DOHH2 (cell line): Measurements from ENCODE around the gene DPT.

Experiments used
- H3F3A ChIP-seq: fragments of 200-600 bp; sonication (generic), shearing (Covaris generic); 2 replicates; pipeline ENCODE4 v1.6.0; 2016; ENCODE audit warnings: antibody characterized with exemption, mild to moderate bottlenecking; ENCODE audit not compliant: control insufficient read depth, insufficient read depth
- H3K27ac ChIP-seq: fragments of 200-600 bp; sonication (generic); 2 replicates; pipeline ENCODE4 v1.5.1; 2014; ENCODE audit warnings: low read depth, mild to moderate bottlenecking, low read length, moderate library complexity
- H3K27me3 ChIP-seq: fragments of 200-600 bp; sonication (generic); 2 replicates; pipeline ENCODE4 v1.6.1; 2014; ENCODE audit warnings: mild to moderate bottlenecking, low read length, mixed read lengths; ENCODE audit not compliant: control insufficient read depth
- H3K36me3 ChIP-seq: fragments of 200-600 bp; sonication (generic); 2 replicates; pipeline ENCODE4 v1.6.1; 2014; ENCODE audit warnings: mild to moderate bottlenecking, low read length, moderate library complexity, mixed read lengths; ENCODE audit not compliant: control insufficient read depth
- H3K4me1 ChIP-seq: fragments of 200-600 bp; sonication (generic); 2 replicates; pipeline ENCODE4 v1.6.1; 2014; ENCODE audit warnings: mild to moderate bottlenecking, low read length, mixed read lengths; ENCODE audit not compliant: control insufficient read depth
- H3K4me2 ChIP-seq: fragments of 200-600 bp; sonication (generic); 2 replicates; pipeline ENCODE4 v1.6.0; 2014; ENCODE audit warnings: mild to moderate bottlenecking, low read length, moderate library complexity
- H3K4me3 ChIP-seq: fragments of 200-600 bp; sonication (generic); 2 replicates; pipeline ENCODE4 v1.5.1; 2014; ENCODE audit warnings: mild to moderate bottlenecking, low read length, mixed read lengths
- H3K79me2 ChIP-seq: fragments of 200-600 bp; sonication (generic); 2 replicates; pipeline ENCODE4 v1.6.1; 2014; ENCODE audit warnings: mild to moderate bottlenecking, low read length, mixed read lengths; ENCODE audit not compliant: control insufficient read depth
- H3K9me2 ChIP-seq: fragments of 200-600 bp; sonication (generic); replicated peaks from 2 replicates; pipeline ENCODE4 v1.6.1; 2014; ENCODE audit warnings: mild to moderate bottlenecking, low read length, mixed read lengths; ENCODE audit not compliant: control insufficient read depth
- H3K9me3 ChIP-seq: fragments of 200-600 bp; sonication (generic); 2 replicates; pipeline ENCODE4 v1.6.1; 2014; ENCODE audit warnings: antibody characterized with exemption, low read length, mixed read lengths; ENCODE audit not compliant: control insufficient read depth, insufficient read depth
- H4K20me1 ChIP-seq: fragments of 200-600 bp; sonication (generic); 2 replicates; pipeline ENCODE4 v1.6.0; 2014; ENCODE audit warnings: low read depth, mild to moderate bottlenecking, antibody characterized with exemption, low read length, moderate library complexity; ENCODE audit not compliant: control insufficient read depth, insufficient read depth
- EZH2phosphoT487 ChIP-seq: fragments of 200-600 bp; sonication (generic); IDR thresholded peaks from 2 replicates; pipeline ENCODE4 v1.6.1; 2017; ENCODE audit warnings: borderline replicate concordance, mild to moderate bottlenecking, antibody characterized with exemption, low read length, moderate library complexity, mixed read lengths
- TF ChIP-seq, protein P1 (sequence below): fragments of 200-600 bp; sonication (generic); IDR thresholded peaks from one replicate; pipeline ENCODE4 v1.5.1; 2014; ENCODE audit warnings: antibody characterized with exemption, mild to moderate bottlenecking, low read depth, low read length; ENCODE audit not compliant: poor library complexity, severe bottlenecking

The DPT gene

DNA sequence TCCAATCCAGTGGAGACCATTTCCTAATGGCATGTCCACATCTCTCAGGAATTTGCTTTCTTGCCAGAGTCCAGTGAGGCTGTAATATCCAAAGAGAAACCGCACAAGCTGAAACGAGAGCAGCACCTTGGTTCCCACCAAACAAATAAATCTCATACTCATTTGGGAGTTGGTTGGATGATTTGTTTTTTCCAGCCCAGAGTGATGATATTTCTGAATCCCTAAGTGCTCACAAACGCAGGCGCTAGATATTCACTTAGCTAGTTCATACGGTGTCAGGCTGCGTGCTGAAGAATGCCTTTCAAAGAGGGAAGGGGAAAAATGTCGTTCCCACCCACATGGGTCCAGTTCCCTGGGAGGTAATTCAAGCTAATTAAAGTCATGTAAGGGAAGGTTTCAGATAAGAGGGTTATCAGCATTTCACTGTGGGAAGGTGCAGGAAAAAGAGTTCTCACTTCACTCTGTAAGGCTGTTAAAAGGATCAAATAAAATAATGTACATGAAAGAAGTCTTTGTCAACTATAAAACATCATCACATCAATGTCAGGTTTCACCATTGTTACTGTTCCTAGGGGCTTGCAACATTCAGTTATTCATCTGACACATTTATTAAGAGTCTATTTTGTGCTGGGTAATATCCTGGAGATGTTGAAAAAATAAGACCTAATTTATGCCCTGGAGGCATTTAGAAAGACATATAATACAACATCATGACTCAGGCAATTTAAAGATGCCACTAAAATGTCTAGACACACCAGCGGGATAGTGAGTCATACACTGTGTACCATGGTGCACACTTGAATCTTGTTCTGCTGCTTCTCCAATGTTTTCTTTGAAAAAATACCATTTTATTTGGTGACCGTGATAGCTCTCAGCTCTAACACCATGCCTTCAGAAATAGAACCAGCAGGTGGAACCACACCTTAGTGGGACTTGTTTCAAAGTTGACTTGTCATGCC lies 19.3 kb downstream of the DPT start:
- no peaks in the 10 kb centered on the region for H3K4me1 ChIP-seq
- H3K9me2 ChIP-seq: no peaks in the 10 kb centered on the region
- no peaks in the 10 kb centered on the region for H3K36me3 ChIP-seq
- H4K20me1 ChIP-seq: no peaks in the 10 kb centered on the region
- TF ChIP-seq, protein P1, sequence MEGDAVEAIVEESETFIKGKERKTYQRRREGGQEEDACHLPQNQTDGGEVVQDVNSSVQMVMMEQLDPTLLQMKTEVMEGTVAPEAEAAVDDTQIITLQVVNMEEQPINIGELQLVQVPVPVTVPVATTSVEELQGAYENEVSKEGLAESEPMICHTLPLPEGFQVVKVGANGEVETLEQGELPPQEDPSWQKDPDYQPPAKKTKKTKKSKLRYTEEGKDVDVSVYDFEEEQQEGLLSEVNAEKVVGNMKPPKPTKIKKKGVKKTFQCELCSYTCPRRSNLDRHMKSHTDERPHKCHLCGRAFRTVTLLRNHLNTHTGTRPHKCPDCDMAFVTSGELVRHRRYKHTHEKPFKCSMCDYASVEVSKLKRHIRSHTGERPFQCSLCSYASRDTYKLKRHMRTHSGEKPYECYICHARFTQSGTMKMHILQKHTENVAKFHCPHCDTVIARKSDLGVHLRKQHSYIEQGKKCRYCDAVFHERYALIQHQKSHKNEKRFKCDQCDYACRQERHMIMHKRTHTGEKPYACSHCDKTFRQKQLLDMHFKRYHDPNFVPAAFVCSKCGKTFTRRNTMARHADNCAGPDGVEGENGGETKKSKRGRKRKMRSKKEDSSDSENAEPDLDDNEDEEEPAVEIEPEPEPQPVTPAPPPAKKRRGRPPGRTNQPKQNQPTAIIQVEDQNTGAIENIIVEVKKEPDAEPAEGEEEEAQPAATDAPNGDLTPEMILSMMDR: no peak
- TF ChIP-seq EZH2phosphoT487: no peak
- no peaks in the 10 kb centered on the region for H3K79me2 ChIP-seq
- H3K9me3 ChIP-seq: no peaks in the 10 kb centered on the region
- no peak overlapping the region for H3K4me3 ChIP-seq
- H3K4me2 ChIP-seq: no peak overlapping the region
- no peaks in the 10 kb centered on the region for H3K27me3 ChIP-seq
- no peaks in the 10 kb centered on the region for H3F3A ChIP-seq
- H3K27ac ChIP-seq: no peak overlapping the region

DNA sequence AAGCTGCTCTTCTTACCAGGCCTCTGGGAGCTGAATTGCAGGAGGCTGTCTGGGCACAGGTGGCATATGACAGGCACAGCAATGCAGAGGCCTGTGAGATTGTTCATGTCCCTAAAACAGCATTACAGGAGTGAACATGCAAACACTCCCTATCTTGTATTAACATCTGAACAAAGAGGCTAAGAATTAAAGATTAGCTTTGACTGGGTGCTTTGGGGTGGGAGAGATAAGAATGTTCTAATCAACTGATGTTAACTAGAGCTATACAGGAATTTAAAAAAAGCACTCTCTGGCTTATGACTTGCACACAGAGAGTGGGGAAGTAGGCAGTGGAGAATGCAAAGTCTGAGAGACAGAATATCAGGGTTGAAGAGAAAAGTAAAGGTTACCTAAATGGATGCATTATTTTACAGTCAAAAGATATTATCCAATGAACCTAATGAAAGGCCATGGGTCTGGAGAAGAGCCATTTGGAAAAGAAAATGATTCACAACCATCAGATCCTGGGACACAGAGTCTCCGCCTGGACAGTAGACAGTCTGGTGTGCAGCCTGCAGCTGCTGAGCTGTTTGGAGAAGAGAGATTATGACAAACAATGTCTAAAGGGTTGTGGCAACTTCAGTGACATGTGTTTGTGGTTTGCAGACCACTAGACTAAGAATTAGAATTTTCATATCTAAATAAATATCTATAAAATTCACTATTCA lies 20.2 kb downstream of the DPT start:
- Histone ChIP-seq H3K9me3 (no peaks in the 10 kb centered on the region), H3K27me3 (no peaks in the 10 kb centered on the region), H4K20me1 (no peaks in the 10 kb centered on the region), H3K79me2 (no peaks in the 10 kb centered on the region), H3K4me3 (no peak overlapping the region), H3K4me2 (no peak overlapping the region), H3K4me1 (no peaks in the 10 kb centered on the region), H3K27ac (no peak overlapping the region), H3K36me3 (no peaks in the 10 kb centered on the region), H3F3A (no peaks in the 10 kb centered on the region), H3K9me2 (no peaks in the 10 kb centered on the region)
- TF ChIP-seq EZH2phosphoT487: no peak
- TF ChIP-seq, protein P1: no peak

DNA sequence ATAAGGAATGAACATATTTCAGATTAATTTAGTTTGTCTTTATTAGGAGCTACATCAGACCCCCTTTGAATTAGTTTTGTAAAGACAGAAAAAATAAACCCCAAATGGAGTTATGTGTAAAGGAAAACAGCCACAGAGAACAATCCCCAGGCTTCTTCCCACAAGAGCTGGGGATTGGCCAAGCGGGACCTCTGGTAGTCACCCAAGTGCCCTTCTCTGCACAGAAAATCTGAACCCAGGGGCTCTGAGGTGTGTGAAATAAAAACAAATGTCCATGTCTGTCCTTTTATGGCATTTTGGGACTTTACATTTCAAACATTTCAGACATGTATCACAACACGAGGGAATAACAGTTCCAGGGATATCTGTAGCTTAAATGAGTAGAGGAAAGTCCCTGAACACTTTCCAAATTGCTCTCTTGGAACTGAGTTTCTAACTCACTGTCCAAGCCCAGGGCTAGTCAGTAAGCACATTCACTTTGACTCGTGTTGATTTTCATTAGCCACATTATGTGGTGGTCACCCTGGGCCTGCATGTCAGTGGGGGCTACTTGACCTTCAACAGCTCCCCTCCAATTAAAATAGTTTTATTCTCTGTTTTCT lies 22.5 kb downstream of the DPT start:
- Histone ChIP-seq H3K27me3 (no peaks in the 10 kb centered on the region), H3K79me2 (no peaks in the 10 kb centered on the region), H3F3A (no peaks in the 10 kb centered on the region), H3K4me3 (no peak overlapping the region), H3K9me3 (no peaks in the 10 kb centered on the region), H3K4me2 (no peak overlapping the region), H3K9me2 (no peaks in the 10 kb centered on the region), H3K36me3 (no peaks in the 10 kb centered on the region), H3K4me1 (no peaks in the 10 kb centered on the region), H3K27ac (no peak overlapping the region), H4K20me1 (no peaks in the 10 kb centered on the region)
- TF ChIP-seq, protein P1: no peak
- no peak for TF ChIP-seq EZH2phosphoT487
